Mononuclear cell (primary cell): Measurements from ENCODE around the gene ACSM2B. TPM values are rescaled to one million over a fixed set of nuclear protein-coding genes. Genes with fewer than 3 reads are reported as not detected.
"Not testable (repeated sequence)": the region's sequence is repeated elsewhere in the genome, so short reads cannot be mapped to it uniquely, and the experiment has no call there.

ENCODE experiments used
- H3K27me3 ChIP-seq: 2 replicates; pipeline ENCODE4 v1.6.0; 2011; ENCODE audit warnings: low read length, control low read depth; ENCODE audit not compliant: insufficient read depth
- H3K4me1 ChIP-seq: 2 replicates; pipeline ENCODE4 v1.5.1; 2011; ENCODE audit warnings: mild to moderate bottlenecking, low read length, control low read depth; ENCODE audit not compliant: insufficient read depth
- H3K4me3 ChIP-seq: 2 replicates; pipeline ENCODE4 v1.5.1; 2011; ENCODE audit warnings: mild to moderate bottlenecking, low read length, moderate library complexity
- H3K9me3 ChIP-seq: 2 replicates; pipeline ENCODE4 v1.5.1; 2011; ENCODE audit warnings: low read depth, mild to moderate bottlenecking, control low read depth, low read length
- total RNA-seq: library from RNA; depleted of rRNA; stranded (reverse); fragments of >200 nt; gene quantifications from one replicate; pipeline ENCODE4 v1.2.3, GENCODE V29; 2012

Gene ACSM2B
- total RNA-seq, 1 donor = not detected

DNA sequence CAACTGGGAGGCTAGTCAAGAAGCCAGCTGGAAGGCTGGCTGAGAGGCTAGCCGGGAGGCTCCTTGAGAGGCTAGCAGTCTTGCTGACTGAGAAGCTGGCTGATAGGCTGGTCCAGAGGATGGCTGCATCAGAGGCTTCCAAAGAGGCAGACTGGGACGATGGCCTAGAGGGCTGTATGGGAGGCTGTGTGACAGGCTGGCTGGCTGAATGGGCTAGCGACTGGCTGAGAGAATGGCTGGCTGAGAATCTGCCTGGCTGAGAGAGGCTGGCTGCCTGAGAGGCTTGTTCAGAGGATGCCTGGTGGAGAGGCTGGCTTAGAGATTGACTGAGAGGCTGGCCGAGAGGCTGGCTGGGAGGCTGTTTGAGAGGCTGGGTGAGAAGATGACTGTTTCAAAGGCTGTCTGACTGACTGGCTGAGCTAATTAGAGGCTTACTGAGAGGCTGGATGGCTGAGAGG is 34.8 kb upstream of the ACSM2B start:
- Histone ChIP-seq H3K27me3 (peaks cover 5% of the 10 kb centered on the region), H3K4me3 (no peak overlapping the region), H3K4me1 (no peaks in the 10 kb centered on the region), H3K9me3 (no peaks in the 10 kb centered on the region)

DNA sequence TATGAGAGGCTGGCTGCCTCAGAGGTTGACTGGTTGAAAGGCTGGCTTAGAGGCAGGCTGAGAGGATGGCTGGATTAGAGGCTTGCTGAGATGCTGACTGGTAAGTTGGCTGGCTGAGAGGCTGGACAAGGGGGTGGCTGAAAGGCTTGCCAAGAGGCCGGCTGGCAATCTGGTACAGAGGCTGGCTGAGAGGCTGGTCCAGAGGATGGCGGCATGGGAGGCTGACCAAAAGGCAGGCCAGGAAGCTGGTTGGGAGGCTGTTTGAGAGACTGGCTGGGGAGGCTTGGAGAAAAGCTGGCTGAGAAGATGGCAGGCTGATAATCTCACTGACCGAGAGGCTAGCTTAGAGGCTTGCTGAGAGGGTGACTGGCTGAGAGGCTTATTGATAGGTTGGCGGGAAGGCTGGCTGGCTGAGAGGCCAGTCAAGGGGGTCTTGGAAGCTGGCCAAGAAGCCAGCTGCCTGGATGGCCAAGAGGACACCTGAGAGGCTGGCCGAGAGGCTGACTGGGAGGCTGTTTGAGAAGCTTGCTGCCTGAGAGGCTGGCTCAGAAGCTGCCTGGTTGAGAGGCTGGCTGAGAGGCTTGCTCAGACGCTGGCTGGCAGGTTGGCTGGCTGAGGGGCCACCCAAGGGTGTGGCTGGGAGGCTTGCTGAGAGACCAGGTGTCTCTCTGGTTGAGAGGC is 34.2 kb upstream of the ACSM2B start:
- no peaks in the 10 kb centered on the region for H3K4me1 ChIP-seq
- H3K27me3 ChIP-seq = peaks cover 5% of the 10 kb centered on the region
- no peaks in the 10 kb centered on the region for H3K9me3 ChIP-seq
- no peak overlapping the region for H3K4me3 ChIP-seq

DNA sequence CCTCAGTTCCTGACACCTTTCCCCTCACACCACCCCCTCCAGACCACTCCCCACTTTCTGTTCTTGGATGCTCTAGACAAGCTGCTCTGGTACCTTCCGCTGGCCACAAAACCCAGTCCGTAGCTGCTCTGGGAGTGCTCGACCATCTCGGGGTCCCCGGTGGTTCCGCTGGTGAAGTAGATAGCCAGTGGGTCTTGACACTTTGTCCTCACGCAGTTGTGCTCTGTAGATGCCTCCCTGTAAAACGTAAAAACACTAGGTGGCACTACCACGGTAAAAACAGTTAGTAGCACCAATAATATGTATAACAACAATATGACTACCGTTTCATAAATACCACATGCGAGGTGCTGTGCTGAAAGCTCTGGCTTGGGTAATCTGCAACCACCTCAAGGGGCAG is 26.0 kb upstream of the ACSM2B start:
- not testable (repeated sequence) for H3K27me3 ChIP-seq, H3K4me3 ChIP-seq, H3K4me1 ChIP-seq, H3K9me3 ChIP-seq

DNA sequence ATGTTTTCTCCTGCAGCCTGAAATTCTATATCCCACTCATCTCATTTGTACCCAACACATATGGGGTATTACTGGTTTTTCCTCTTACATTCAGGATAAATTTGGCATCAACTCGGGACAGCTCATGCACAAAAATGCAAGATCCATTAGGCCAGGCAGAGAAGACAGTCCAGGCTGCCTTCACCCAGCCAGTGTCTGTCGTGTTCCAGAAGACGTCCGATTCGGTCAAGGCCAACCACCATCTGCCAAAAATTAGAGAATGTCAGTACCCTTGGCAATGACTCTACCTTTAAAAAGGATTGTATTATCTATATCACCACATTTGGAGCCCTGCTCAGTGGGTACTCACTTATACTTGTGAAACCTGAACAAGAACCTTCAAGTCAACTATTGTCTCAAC is 23.3 kb upstream of the ACSM2B start:
- H3K9me3 ChIP-seq = not testable (repeated sequence)

DNA sequence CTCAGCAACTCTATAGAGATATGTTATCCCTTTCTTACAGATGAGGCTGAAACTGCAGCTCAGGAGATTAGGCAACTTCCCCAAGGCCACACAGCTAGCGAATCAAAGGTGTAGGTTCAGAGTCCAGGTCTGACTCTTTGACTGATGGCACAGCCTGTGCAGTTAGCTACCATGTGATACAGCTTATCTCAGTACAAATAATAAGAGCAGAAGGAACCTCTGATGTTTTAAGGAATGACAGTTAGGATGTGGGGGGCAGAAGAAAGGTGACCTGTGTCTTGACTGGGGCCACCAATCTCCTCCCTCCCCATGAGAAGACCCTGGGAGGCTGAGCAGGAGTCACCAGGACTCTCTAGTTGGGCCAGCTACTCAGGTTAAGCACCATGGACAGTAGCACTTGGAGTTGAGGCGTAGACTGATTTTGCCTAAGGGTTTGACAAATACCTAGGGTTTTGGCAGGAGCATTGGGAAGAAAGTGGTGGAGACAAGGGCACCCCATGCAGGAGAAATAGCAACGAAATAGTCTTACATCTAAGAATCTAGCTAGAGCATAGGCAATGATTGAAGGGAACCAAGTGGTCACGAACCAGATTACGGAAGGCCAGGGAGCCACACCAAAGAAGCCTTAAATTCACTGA is 22.8 kb upstream of the ACSM2B start:
- Histone ChIP-seq H3K4me1 (no peaks in the 10 kb centered on the region), H3K9me3 (no peaks in the 10 kb centered on the region), H3K27me3 (no peaks in the 10 kb centered on the region), H3K4me3 (no peak overlapping the region)

More for the DNA sequence above, 23.3 kb upstream of the ACSM2B start:
- H3K4me3 ChIP-seq, H3K27me3 ChIP-seq, H3K4me1 ChIP-seq: not testable (repeated sequence)

DNA sequence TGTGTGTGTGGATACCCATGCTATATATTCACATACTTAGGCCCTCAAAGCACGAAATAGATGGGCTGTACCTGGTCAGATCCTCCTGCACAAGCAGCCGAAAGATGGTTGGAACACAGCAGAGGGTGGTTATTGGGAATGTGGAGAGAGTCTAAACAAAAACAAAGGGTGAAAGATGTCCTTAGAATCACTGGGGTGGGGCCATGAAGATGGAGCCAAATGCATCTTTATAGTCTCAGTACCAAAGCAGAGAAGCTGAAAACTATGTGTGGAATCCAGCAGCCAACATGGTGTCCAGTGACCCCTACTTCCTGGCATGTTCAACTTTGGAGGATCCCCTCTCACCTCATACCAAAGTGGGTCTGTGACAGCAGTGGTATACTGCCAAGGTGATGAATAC is 19.5 kb upstream of the ACSM2B start:
- not testable (repeated sequence) for H3K4me3 ChIP-seq, H3K9me3 ChIP-seq, H3K4me1 ChIP-seq, H3K27me3 ChIP-seq

DNA sequence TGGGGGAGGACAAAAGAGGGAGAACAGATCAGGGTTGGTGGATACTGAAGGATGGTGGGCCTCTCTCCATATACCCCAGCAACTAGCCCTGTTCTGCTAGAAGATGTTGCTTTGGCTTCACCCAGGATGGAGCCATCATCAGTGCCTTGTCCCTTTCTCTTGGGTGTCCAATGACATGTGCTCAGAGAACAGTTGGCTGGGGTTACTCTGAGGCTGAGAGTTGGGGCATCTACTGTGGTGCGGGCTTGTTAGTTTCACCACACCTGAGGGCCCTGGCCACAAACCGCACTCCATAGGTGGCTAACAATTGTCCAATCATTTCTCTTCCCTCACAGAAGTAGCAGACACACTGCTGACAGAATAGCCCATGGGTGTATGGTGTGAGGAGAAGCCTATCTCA is 18.9 kb upstream of the ACSM2B start:
- not testable (repeated sequence) for H3K4me3 ChIP-seq, H3K9me3 ChIP-seq, H3K27me3 ChIP-seq, H3K4me1 ChIP-seq

DNA sequence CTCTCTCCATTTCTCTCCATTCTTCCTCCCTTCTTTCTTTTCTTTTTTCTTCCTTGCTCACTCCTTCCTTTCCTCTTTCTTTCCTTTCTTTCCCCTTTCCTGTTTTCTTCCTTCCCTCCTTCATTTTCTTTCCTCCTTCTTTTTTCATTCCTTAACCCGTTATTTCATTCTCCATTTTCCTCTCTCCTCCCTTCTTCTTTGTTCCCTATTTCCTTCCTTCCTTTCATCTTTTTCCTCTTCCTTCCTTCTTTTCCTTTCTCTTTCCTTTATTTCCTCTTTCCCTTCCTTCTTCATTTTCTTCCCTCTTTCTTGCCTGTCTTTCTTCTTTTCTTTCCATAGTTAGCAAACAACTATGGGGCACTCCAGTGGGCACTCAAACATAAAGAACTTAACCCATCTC is 16.6 kb upstream of the ACSM2B start:
- H3K4me1 ChIP-seq, H3K9me3 ChIP-seq, H3K4me3 ChIP-seq, H3K27me3 ChIP-seq: not testable (repeated sequence)

DNA sequence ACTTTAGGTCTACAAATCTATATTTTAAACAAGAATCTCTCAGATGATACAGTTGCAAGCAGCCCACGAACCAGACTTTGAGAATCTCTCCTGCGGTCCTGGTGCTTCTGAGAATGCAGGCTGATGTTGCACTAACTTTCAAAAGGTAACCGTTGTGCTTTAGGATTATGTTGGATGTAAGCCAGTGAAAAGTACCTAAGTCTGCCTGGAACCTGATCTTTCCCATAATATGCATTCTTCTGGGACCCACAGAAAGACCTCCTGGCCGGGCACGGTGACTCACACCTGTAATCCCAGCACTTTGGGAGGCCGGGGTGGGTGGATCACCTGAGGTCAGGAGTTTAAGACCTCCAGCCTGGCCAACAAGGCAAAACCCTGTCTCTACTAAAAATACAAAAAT is 13.3 kb upstream of the ACSM2B start:
- H3K9me3 ChIP-seq, H3K4me3 ChIP-seq, H3K27me3 ChIP-seq, H3K4me1 ChIP-seq: not testable (repeated sequence)

DNA sequence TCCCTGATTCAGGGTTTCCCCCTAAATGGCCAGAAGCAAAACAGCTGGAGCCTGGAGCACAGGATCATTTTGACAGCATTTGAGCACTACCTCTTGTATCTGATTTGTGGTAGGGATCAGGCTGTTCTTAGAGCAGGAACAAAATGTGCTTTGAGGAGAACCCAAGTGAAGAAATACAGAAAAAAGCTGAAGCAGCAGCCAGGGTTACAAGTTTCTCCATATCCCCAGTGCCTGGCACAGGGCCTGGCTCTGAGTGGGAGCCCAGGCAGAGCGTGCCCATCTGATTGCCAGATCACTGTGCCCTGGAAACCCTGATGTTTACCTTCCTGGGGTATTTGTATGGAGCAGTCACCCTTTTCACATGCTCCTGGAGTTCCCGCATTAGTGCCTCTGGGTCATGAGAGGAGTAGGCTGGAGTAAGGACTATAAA is 11.5 kb upstream of the ACSM2B start:
- H3K9me3 ChIP-seq, H3K27me3 ChIP-seq, H3K4me1 ChIP-seq, H3K4me3 ChIP-seq: not testable (repeated sequence)

DNA sequence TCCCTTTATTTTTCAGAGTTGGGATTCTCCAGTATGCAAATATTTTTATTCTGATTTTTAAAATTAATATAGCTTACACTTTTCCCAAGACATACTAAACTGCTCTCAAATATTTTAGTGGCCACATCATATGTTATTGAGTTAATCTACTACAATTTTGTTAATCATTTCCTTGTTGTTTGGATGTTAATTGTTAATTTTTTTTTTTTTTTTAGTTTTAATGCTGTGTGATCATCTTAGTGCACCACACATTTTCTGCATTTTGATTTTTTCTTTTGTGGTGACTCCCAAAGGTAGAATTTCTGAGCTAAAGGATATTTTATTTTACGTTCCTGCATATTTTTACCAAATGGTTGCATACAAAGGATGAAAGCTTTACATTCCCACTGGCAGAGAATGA is 10.5 kb upstream of the ACSM2B start:
- H3K9me3 ChIP-seq, H3K27me3 ChIP-seq, H3K4me1 ChIP-seq, H3K4me3 ChIP-seq: not testable (repeated sequence)

DNA sequence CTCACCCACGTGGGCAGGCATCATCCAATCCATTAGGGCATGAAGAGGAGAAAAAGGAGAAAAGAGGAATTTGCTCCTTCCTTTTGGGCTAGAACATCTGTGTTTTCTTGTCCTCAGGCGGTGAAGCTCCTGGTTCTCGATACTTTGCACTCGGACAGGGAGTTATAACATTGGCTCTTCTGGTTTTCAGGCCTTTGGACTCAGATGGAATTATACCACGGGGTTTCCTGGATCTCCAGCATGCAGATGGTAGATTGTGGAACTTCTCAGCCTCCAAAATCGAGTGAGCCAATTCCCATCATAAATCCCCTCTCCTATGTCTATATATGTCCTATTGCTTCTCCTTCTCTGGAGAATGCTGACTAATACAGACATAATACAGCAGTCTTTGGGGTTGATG is 9.9 kb upstream of the ACSM2B start:
- H3K9me3 ChIP-seq, H3K4me1 ChIP-seq: not testable (repeated sequence)

DNA sequence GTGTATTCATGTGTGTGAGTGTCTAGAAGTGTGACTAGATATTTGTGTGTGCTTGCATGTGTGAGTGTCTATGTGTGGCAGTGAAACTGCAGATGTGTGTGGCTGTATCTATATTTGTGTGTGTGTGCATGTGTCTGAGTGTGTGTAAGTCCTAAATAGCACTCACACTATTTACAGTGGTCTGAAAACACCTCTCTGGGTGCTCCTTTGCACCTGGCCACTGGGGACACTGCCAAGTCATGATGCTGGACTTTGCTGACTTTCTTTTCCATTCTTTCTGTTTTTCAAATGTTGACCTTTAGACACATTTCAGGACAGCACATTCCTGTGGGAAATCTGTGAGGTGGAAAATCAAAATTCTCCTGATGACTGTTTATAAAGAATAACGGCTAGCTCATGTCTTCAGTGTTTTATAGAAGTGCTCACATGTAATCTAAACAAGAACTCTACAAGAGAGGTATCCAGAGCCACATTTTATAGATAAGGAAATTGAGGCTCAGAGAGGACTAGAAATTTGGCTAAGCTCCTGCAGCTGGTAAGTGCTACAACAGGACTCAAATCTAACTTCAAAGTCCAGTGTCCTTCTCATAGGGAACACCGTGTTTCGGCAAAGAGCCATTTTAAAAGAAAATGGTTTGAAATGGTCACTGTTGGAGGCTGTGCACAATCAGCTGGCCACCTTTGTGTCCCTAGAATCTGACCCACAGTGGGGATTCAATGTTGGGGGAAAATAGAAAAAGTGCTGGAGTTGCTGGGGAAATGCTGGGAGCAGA is 4.5 kb upstream of the ACSM2B start:
- H3K27me3 ChIP-seq, H3K4me3 ChIP-seq, H3K9me3 ChIP-seq, H3K4me1 ChIP-seq: not testable (repeated sequence)

More for the DNA sequence above, 9.9 kb upstream of the ACSM2B start:
- H3K27me3 ChIP-seq, H3K4me3 ChIP-seq: not testable (repeated sequence)

DNA sequence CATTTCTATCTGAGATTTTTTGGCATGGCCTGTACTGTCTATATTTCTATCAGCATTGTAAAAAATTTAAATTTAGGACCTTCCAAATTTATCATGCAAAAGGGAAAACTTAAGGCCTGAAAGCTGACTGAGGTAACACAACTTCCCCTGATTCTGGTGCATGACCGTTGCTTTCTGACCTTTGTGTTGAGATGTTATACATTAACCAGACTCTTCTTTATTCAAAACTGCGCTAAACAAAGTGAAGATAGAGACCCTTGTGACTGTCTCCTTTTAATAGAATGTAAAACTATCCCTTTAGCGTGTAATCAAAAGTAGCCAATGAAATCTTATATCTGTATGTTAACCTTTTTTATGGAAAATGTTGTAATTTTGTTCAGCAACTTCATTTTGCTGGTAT is 1.9 kb upstream of the ACSM2B start:
- not testable (repeated sequence) for H3K4me3 ChIP-seq, H3K4me1 ChIP-seq, H3K27me3 ChIP-seq, H3K9me3 ChIP-seq

DNA sequence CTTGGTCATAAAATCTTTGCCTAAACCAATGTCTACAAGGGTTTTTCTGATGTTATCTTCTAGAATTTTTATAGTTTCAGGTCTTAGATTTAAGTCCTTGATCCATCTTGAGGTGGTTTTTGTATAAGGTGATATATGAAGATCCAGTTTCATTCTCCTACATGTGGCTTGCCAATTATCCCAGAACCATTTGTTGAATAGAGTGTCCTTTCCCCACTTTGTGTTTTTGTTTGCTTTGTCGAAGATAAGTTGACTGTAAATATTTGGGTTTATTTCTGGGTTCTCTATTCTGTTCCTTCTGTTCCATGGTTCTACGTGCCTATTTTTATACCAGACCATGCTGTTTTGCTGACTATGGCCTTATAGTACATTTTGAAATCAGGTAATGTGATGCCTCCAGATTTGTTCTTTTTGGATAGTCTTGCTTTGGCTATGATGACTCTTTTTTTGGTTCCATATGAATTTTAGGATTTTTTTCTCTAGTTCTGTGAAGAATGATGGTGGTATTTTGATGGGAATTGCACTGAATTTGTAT is 7.0 kb downstream of the ACSM2B start:
- not testable (repeated sequence) for H3K27me3 ChIP-seq, H3K4me1 ChIP-seq, H3K9me3 ChIP-seq, H3K4me3 ChIP-seq
